Liver (tissue), 9 donors: ENCODE measurements around the gene ARHGEF9. TPM values are rescaled to one million over a fixed set of nuclear protein-coding genes. Genes with fewer than 3 reads are reported as not detected.

Experiments used
- DNase-seq: peaks from one replicate; pipeline ENCODE4 v3.0.0-alpha.2; 2017; ENCODE audit warnings: low spot score
- H3K27ac ChIP-seq, 2 donors: one replicate each; pipeline ENCODE4 v1.7.0; 2013; ENCODE audit warnings: inconsistent platforms in 2 of 2, low read length in 2 of 2, control low read depth in 1 of 2, low read depth in 1 of 2, mild to moderate bottlenecking in 1 of 2
- H3K27me3 ChIP-seq, 4 donors: one replicate each; pipeline versions ENCODE4 v1.6.1 to v1.7.0; 2013; ENCODE audit warnings: low read length in 3 of 4, inconsistent platforms in 1 of 4, mild to moderate bottlenecking in 1 of 4, moderate library complexity in 1 of 4; ENCODE audit not compliant: control insufficient read depth in 4 of 4, insufficient read depth in 4 of 4
- H3K36me3 ChIP-seq, 4 donors: one replicate each; pipeline versions ENCODE4 v1.6.1 to v1.7.0; 2013; ENCODE audit warnings: low read length in 3 of 4, mild to moderate bottlenecking in 3 of 4, low read depth in 1 of 4, moderate library complexity in 1 of 4; ENCODE audit not compliant: control insufficient read depth in 4 of 4, insufficient read depth in 3 of 4
- H3K4me1 ChIP-seq, 4 donors: one replicate each; pipeline versions ENCODE4 v1.6.1 to v1.7.0; 2013; ENCODE audit warnings: low read length in 3 of 4, mild to moderate bottlenecking in 3 of 4, moderate library complexity in 1 of 4; ENCODE audit not compliant: control insufficient read depth in 4 of 4, insufficient read depth in 4 of 4
- H3K4me3 ChIP-seq, 3 donors: one replicate each; pipeline versions ENCODE4 v1.6.1 to v1.7.0; 2013; ENCODE audit warnings: low read length in 3 of 3, control low read depth in 1 of 3, low read depth in 1 of 3, mild to moderate bottlenecking in 1 of 3
- H3K9ac ChIP-seq, 2 donors: one replicate each; pipeline ENCODE4 v1.7.0; 2013; ENCODE audit warnings: low read length in 2 of 2, mild to moderate bottlenecking in 2 of 2, moderate library complexity in 2 of 2, control low read depth in 1 of 2, low read depth in 1 of 2
- H3K9me3 ChIP-seq, 4 donors: one replicate each; pipeline versions ENCODE4 v1.6.1 to v1.7.0; 2013; ENCODE audit warnings: low read length in 3 of 4; ENCODE audit not compliant: control insufficient read depth in 4 of 4
- ATF3 ChIP-seq: IDR thresholded peaks from 2 replicates; pipeline ENCODE4 v1.6.1; 2016; ENCODE audit warnings: antibody characterized with exemption
- CTCF ChIP-seq: fragments of 150-350 bp; IDR thresholded peaks from 2 replicates; pipeline ENCODE4 v1.5.1; 2017; ENCODE audit warnings: improper control_type of control experiment, low read depth, low read length; ENCODE audit not compliant: missing input control
- EGR1 ChIP-seq, 2 donors: IDR thresholded peaks; 2 replicates each; pipeline ENCODE4 v1.6.1; 2016 to 2018; ENCODE audit warnings: antibody characterized with exemption in 2 of 2, low read depth in 2 of 2
- FOXA1 ChIP-seq: IDR thresholded peaks from 2 replicates; pipeline ENCODE4 v1.6.1; 2016; ENCODE audit warnings: antibody characterized with exemption
- GABPA ChIP-seq, 2 donors: IDR thresholded peaks in 1 of 2; conservative IDR thresholded peaks in 1 of 2; 2 replicates each; pipeline ENCODE4 v1.6.1; 2016; ENCODE audit warnings: antibody characterized with exemption in 2 of 2, mild to moderate bottlenecking in 1 of 2, moderate library complexity in 1 of 2
- HNF4A ChIP-seq, 2 donors: conservative IDR thresholded peaks; 2 replicates each; pipeline ENCODE4 v1.6.1; 2016; ENCODE audit warnings: antibody characterized with exemption in 2 of 2, mild to moderate bottlenecking in 2 of 2
- JUND ChIP-seq, 2 donors: IDR thresholded peaks; 2 replicates each; pipeline ENCODE4 v1.6.1; 2016; ENCODE audit warnings: antibody characterized with exemption in 2 of 2
- NR2F2 ChIP-seq: IDR thresholded peaks from 2 replicates; pipeline ENCODE4 v1.6.1; 2016; ENCODE audit warnings: antibody characterized with exemption
- RAD21 ChIP-seq, 2 donors: IDR thresholded peaks; 2 replicates each; pipeline ENCODE4 v1.6.1; 2016; ENCODE audit warnings: antibody characterized with exemption in 2 of 2, mild to moderate bottlenecking in 2 of 2
- REST ChIP-seq: IDR thresholded peaks from 2 replicates; pipeline ENCODE4 v1.6.1; 2016; ENCODE audit warnings: antibody characterized with exemption, mild to moderate bottlenecking
- RXRA ChIP-seq, 2 donors: IDR thresholded peaks; 2 replicates each; pipeline ENCODE4 v1.6.1; 2017 to 2018; ENCODE audit warnings: antibody characterized with exemption in 2 of 2, mild to moderate bottlenecking in 1 of 2
- SP1 ChIP-seq: IDR thresholded peaks from 2 replicates; pipeline ENCODE4 v1.6.1; 2018; ENCODE audit warnings: antibody characterized with exemption, mild to moderate bottlenecking
- TAF1 ChIP-seq: conservative IDR thresholded peaks from 2 replicates; pipeline ENCODE4 v1.6.1; 2016; ENCODE audit warnings: antibody characterized with exemption, mild to moderate bottlenecking
- YY1 ChIP-seq: IDR thresholded peaks from 2 replicates; pipeline ENCODE4 v1.6.1; 2016; ENCODE audit warnings: antibody characterized with exemption, mild to moderate bottlenecking
- ZBTB33 ChIP-seq: IDR thresholded peaks from 2 replicates; pipeline ENCODE4 v1.6.1; 2016; ENCODE audit warnings: antibody characterized with exemption
- WGBS: extraction: QIAGEN DNeasy Blood & Tissue Kit; methylation state at CpG from one replicate; pipeline ENCODE4 v1.1.7; 2013; 5-methylcytosine and 5-hydroxymethylcytosine counted together
- polyA plus RNA-seq, 2 donors: library from polyadenylated mRNA; stranded (reverse) in 1 of 2; unstranded in 1 of 2; fragments of 200-250 nt in 1 of 2; fragments of >200 nt in 1 of 2; fragmentation: Nextera tagmentation in 1 of 2; extraction: Ambion mirVana in 1 of 2; gene quantifications; one replicate each; pipeline versions ENCODE4 v1.2.1 to v1.2.3, GENCODE V29; 2013 to 2015
- total RNA-seq, 2 donors: library from RNA; depleted of rRNA; stranded (reverse); fragments of >200 nt; gene quantifications; one replicate each; pipeline ENCODE4 v1.2.3, GENCODE V29; 2014
- donor health status: healthy.
- donor health status: healthy.
- donor health status: healthy.
- donor health status: healthy.
- donor health status: healthy.

The ARHGEF9 gene
- total and polyA plus RNA-seq, 4 donors: 2.1 to 9.0 (median 6.2) TPM

GRCh38 chrX:63658920-63659319, 126.1 kb downstream of the ARHGEF9 start:
- 88% methylated on average over 1 of the region's 1 CpG for WGBS
- H3K4me1 ChIP-seq: no peaks in the 10 kb centered on the region
- no peak overlapping the region for H3K27ac ChIP-seq
- no peaks in the 10 kb centered on the region for H3K27me3 ChIP-seq
- H3K4me3 ChIP-seq: no peak overlapping the region
- no peak overlapping the region for H3K9ac ChIP-seq
- DNase-seq: no peak
- H3K36me3 ChIP-seq: peaks cover 0 to 8% (median 3%) of the 10 kb centered on the region in 4 donors
- TF ChIP-seq EGR1 (IDR thresholded peaks at IDR 0.05; ENCODE audit: low read depth in 2 of 2): no peak
- no peaks in the 10 kb centered on the region for H3K9me3 ChIP-seq

GRCh38 chrX:63657821-63658220, 127.2 kb downstream of the ARHGEF9 start:
- no peak for TF ChIP-seq JUND (IDR thresholded peaks at IDR 0.05)
- TF ChIP-seq YY1: no peak
- TF ChIP-seq TAF1: no peak
- TF ChIP-seq ZBTB33: no peak
- TF ChIP-seq NR2F2: no peak
- no peak for TF ChIP-seq FOXA1
- no peak for TF ChIP-seq RXRA (IDR thresholded peaks at IDR 0.05)
- TF ChIP-seq EGR1 (IDR thresholded peaks at IDR 0.05; ENCODE audit: low read depth in 2 of 2): no peak
- TF ChIP-seq ATF3: no peak
- no peak for TF ChIP-seq SP1
- no peak for TF ChIP-seq HNF4A (conservative IDR thresholded peaks at IDR 0.05)
- no peak for TF ChIP-seq RAD21 (IDR thresholded peaks at IDR 0.05)
- TF ChIP-seq REST: no peak
- no peak for TF ChIP-seq GABPA (IDR thresholded peaks at IDR 0.05 in 1 of 2, conservative IDR thresholded peaks at IDR 0.05 in 1 of 2)
- TF ChIP-seq CTCF: no peak
- Histone ChIP-seq H3K4me1 (no peaks in the 10 kb centered on the region), H3K27me3 (no peaks in the 10 kb centered on the region), H3K9me3 (no peaks in the 10 kb centered on the region), H3K9ac (no peak overlapping the region), H3K4me3 (no peak overlapping the region), H3K27ac (no peak overlapping the region), H3K36me3 (peaks cover 0 to 8% (median 4%) of the 10 kb centered on the region in 4 donors)
- WGBS: 87% methylated on average over 6 of the region's 6 CpGs
- DNase-seq: no peak
